HCT116 (cell line): ENCODE data around the gene TMPRSS11E. TPM values are rescaled to one million over a fixed set of nuclear protein-coding genes. Genes with fewer than 3 reads are reported as not detected.

ENCODE experiments used
- ATAC-seq: fragments of 200-7000 bp; cut with Tn5 transposase; 2 replicates; pipeline ENCODE4 v1.9.1; 2020; ENCODE audit warnings: mild to moderate bottlenecking, moderate library complexity
- BruUV-seq: library from RNA; stranded (reverse); fragments of 400-500 nt; replicated peaks from 2 replicates; lab custom pipeline; 2021; lab: Mats Ljungman, UMichigan
- CTCF ChIA-PET: fragments of 300-600 bp; sonication (Branson Sonifier 250); formaldehyde crosslinking; loops from one replicate; lab custom pipeline; 2021; ENCODE audit warnings: antibody characterized with exemption; lab: Charles Lee
- POLR2A ChIA-PET: fragments of 300-600, 350-600 bp; sonication (Branson Sonifier 250); formaldehyde crosslinking; loops from one replicate; lab custom pipeline; 2021; ENCODE audit warnings: antibody characterized with exemption; lab: Charles Lee
- RAD21 ChIA-PET, 2 experiments: fragments of 300-600 bp; sonication (Branson Sonifier 250); formaldehyde crosslinking; loops; one replicate each; lab custom pipeline; 2023; ENCODE audit warnings: low total read pairs in 2 of 2; ENCODE audit not compliant: uncharacterized antibody in 2 of 2, unreplicated experiment in 2 of 2, low non-redundant PET in 1 of 2; lab: Charles Lee
- DNase-seq: peaks from one replicate; pipeline ENCODE4 v3.0.0-alpha.2; 2010; ENCODE audit warnings: low read depth, low spot score
- H2AFZ ChIP-seq: fragments of 200-600 bp; shearing (Covaris generic), sonication (generic); 2 replicates; pipeline ENCODE4 v1.6.1; 2017; ENCODE audit warnings: low read depth, mixed run types, mixed read lengths, antibody characterized with exemption, low read length; ENCODE audit not compliant: poor library complexity, severe bottlenecking
- H3K27ac ChIP-seq: 2 replicates; pipeline ENCODE4 v1.5.1; 2012; ENCODE audit warnings: low read depth, low read length
- H3K27me3 ChIP-seq: fragments of 200-600 bp; sonication (generic); 2 replicates; pipeline ENCODE4 v1.6.1; 2016; ENCODE audit warnings: mixed run types, low read length, mixed read lengths; ENCODE audit not compliant: insufficient read depth
- H3K36me3 ChIP-seq, 2 experiments: fragments of 200-500 bp in 1 of 2; fragments of 200-600 bp in 1 of 2; sonication (Bioruptor generic) in 1 of 2; sonication (generic) in 1 of 2; 2 replicates each; pipeline versions ENCODE4 v1.5.1 to v1.6.1; 2014 to 2016; ENCODE audit warnings: low read length in 2 of 2, inconsistent platforms in 1 of 2, mixed read lengths in 1 of 2, mixed run types in 1 of 2; ENCODE audit not compliant: insufficient read depth in 2 of 2, control insufficient read depth in 1 of 2
- H3K4me1 ChIP-seq, 2 experiments: fragments of 200-600 bp in 1 of 2; sonication (generic) in 1 of 2; 2 replicates each; pipeline versions ENCODE4 v1.5.1 to v1.6.1; 2012 to 2017; ENCODE audit warnings: low read length in 2 of 2, inconsistent platforms in 1 of 2, mild to moderate bottlenecking in 1 of 2, mixed read lengths in 1 of 2, mixed run types in 1 of 2, moderate library complexity in 1 of 2; ENCODE audit not compliant: insufficient read depth in 2 of 2, control insufficient read depth in 1 of 2
- H3K4me2 ChIP-seq: fragments of 200-600 bp; sonication (generic); 2 replicates; pipeline ENCODE4 v1.6.1; 2017; ENCODE audit warnings: mixed run types, low read length, mixed read lengths
- H3K4me3 ChIP-seq, 2 experiments: fragments of 200-600 bp in 1 of 2; sonication (generic) in 1 of 2; replicated peaks in 1 of 2; 2 replicates each; pipeline ENCODE4 v1.5.1; 2011 to 2016; ENCODE audit warnings: low read length in 2 of 2, control low read depth in 1 of 2, low read depth in 1 of 2, mild to moderate bottlenecking in 1 of 2, mixed read lengths in 1 of 2, mixed run types in 1 of 2
- H3K79me2 ChIP-seq: fragments of 200-600 bp; sonication (generic); 2 replicates; pipeline ENCODE4 v1.6.1; 2017; ENCODE audit warnings: mild to moderate bottlenecking, mixed run types, low read length, moderate library complexity, mixed read lengths; ENCODE audit not compliant: insufficient read depth
- H3K9ac ChIP-seq: fragments of 200-600 bp; sonication (generic); 2 replicates; pipeline ENCODE4 v1.6.1; 2016; ENCODE audit warnings: low read length, mixed read lengths
- H3K9me2 ChIP-seq: fragments of 200-600 bp; sonication (generic), shearing (Covaris generic); 2 replicates; pipeline ENCODE4 v1.6.1; 2017; ENCODE audit warnings: mixed run types, mild to moderate bottlenecking, moderate library complexity; ENCODE audit not compliant: insufficient read depth
- H3K9me3 ChIP-seq, 2 experiments: fragments of 200-500 bp in 1 of 2; fragments of 200-600 bp in 1 of 2; sonication (Bioruptor generic) in 1 of 2; sonication (generic) in 1 of 2; 2 replicates each; pipeline ENCODE4 v1.6.1; 2014 to 2017; ENCODE audit warnings: low read length in 2 of 2, mixed read lengths in 2 of 2, inconsistent platforms in 1 of 2, low read depth in 1 of 2, mild to moderate bottlenecking in 1 of 2, mixed run types in 1 of 2, moderate library complexity in 1 of 2; ENCODE audit not compliant: control insufficient read depth in 1 of 2, insufficient read depth in 1 of 2
- H4K20me1 ChIP-seq: fragments of 200-600 bp; sonication (generic), shearing (Covaris generic); 2 replicates; pipeline ENCODE4 v1.6.1; 2017; ENCODE audit warnings: mixed run types, mild to moderate bottlenecking, moderate library complexity; ENCODE audit not compliant: insufficient read depth
- CBX3 ChIP-seq: IDR thresholded peaks from 2 replicates; pipeline ENCODE4 v1.6.1; 2012; ENCODE audit warnings: low read depth
- EZH2 ChIP-seq: fragments of 200-600 bp; sonication (generic); IDR thresholded peaks from 2 replicates; pipeline ENCODE4 v1.6.1; 2017; ENCODE audit warnings: antibody characterized with exemption, mixed run types
- FOSL1 ChIP-seq: IDR thresholded peaks from 2 replicates; pipeline ENCODE4 v1.6.1; 2012; ENCODE audit warnings: low read depth
- JUND ChIP-seq: IDR thresholded peaks from 2 replicates; pipeline ENCODE4 v1.6.1; 2012
- POLR2AphosphoS5 ChIP-seq: IDR thresholded peaks from 2 replicates; pipeline ENCODE4 v1.6.1; 2011; ENCODE audit warnings: mild to moderate bottlenecking, low read depth, low read length, moderate library complexity
- RAD21 ChIP-seq: IDR thresholded peaks from 2 replicates; pipeline ENCODE4 v1.6.1; 2012; ENCODE audit warnings: low read depth, mild to moderate bottlenecking
- YY1 ChIP-seq: IDR thresholded peaks from 2 replicates; pipeline ENCODE4 v1.6.1; 2011; ENCODE audit warnings: low read length, low read depth, moderate library complexity, mild to moderate bottlenecking; ENCODE audit not compliant: insufficient replicate concordance; ENCODE audit errors: extremely low read depth
- intact Hi-C: fragments of 100-400 bp; cut with micrococcal nuclease; formaldehyde crosslinking; loops from 2 replicates; pipeline ENCODE4 v1.10.0; 2022
- total RNA-seq: library from RNA; stranded (reverse); gene quantifications from one replicate; pipeline ENCODE4 v1.2.1, GENCODE V29; 2021; ENCODE audit not compliant: unreplicated experiment

Gene TMPRSS11E
- total RNA-seq, 1 experiment from 2014 or later, result not detected

GRCh38 chr4:68469482-68469881 is 22.2 kb downstream of the TMPRSS11E start:
- H3K4me1 ChIP-seq, result peaks cover 0 to 19% of the 10 kb centered on the region in 2 experiments; a peak in 2 of 4 replicates
- H3K4me2 ChIP-seq, result no peak overlapping the region
- no peak overlapping the region for H3K27ac ChIP-seq
- no peak overlapping the region for H3K9ac ChIP-seq
- intact Hi-C loops, result no loop called here
- no peak for ATAC-seq
- no peak for DNase-seq
- no peak overlapping the region for H2AFZ ChIP-seq
- H3K36me3 ChIP-seq, result no peaks in the 10 kb centered on the region
- H4K20me1 ChIP-seq, result no peaks in the 10 kb centered on the region
- RAD21 ChIA-PET, result no interaction called here
- no peak overlapping the region for H3K4me3 ChIP-seq
- H3K27me3 ChIP-seq, result no peaks in the 10 kb centered on the region
- no peaks in the 10 kb centered on the region for H3K9me2 ChIP-seq
- BruUV-seq, result no TSS peak
- no peaks in the 10 kb centered on the region for H3K79me2 ChIP-seq
- POLR2A ChIA-PET, result no interaction called here
- H3K9me3 ChIP-seq, result no peaks in the 10 kb centered on the region
- TF ChIP-seq CBX3, result no peak
- no peak for TF ChIP-seq RAD21
- no peak for TF ChIP-seq JUND
- CTCF ChIA-PET, result no interaction called here

GRCh38 chr4:68476191-68476590 is 28.9 kb downstream of the TMPRSS11E start:
- H3K79me2 ChIP-seq, result no peaks in the 10 kb centered on the region
- intact Hi-C loops, result loop anchor here (10.0 kb wide), 1 partner anchor 201 kb away; no protein-coding TSS in a partner anchor
- H3K9me2 ChIP-seq, result no peaks in the 10 kb centered on the region
- H3K9me3 ChIP-seq, result no peaks in the 10 kb centered on the region
- no peak for ATAC-seq
- H3K9ac ChIP-seq, result no peak overlapping the region
- H2AFZ ChIP-seq, result no peak overlapping the region
- no peaks in the 10 kb centered on the region for H3K4me1 ChIP-seq
- H3K4me2 ChIP-seq, result no peak overlapping the region
- no peak overlapping the region for H3K27ac ChIP-seq
- ChIA-PET POLR2A (no interaction called here), RAD21 (no interaction called here), CTCF (no interaction called here)
- no peaks in the 10 kb centered on the region for H3K36me3 ChIP-seq
- H3K4me3 ChIP-seq, result no peak overlapping the region
- DNase-seq, result no peak
- no peaks in the 10 kb centered on the region for H3K27me3 ChIP-seq
- no TSS peak for BruUV-seq
- no peaks in the 10 kb centered on the region for H4K20me1 ChIP-seq
- no peak for TF ChIP-seq JUND
- no peak for TF ChIP-seq FOSL1
- TF ChIP-seq POLR2AphosphoS5, result no peak
- TF ChIP-seq EZH2, result no peak
- no peak for TF ChIP-seq CBX3
- no peak for TF ChIP-seq YY1
